Measurements from ENCODE around the gene C1orf159.

Gene C1orf159

DNA sequence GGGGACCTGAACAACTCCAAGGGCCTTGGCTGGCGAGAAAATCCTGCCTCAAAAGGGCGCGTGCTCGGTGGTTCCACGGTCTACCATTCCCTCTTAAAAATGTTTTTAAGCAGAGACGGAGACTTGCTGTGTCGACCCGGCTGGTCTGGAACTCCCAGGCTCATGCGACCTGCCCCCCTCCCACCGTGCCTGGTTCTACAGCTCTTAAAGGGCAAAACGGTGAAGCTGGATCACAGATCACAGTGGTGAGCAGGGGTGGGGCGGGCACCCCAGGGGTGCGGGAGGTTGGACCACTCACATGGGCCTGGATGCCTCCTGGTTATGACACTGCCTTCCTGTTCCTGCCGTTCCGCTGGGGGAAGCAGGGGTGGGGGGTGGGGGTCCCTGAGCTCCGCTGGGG is 4.2 kb upstream of the C1orf159 start:
- Histone ChIP-seq H3K4me3 (no peak overlapping the region), H3K27ac (no peak overlapping the region), H3K9ac (ENCODE audit: insufficient read length) (no peak overlapping the region), H3K36me3 (ENCODE audit: insufficient read depth, low read length) (no peaks in the 10 kb centered on the region), H3K9me3 (ENCODE audit: low read depth, low read length) (no peaks in the 10 kb centered on the region)
- DNase-seq (ENCODE audit: low read depth, low spot score) = no peak
- no peak for TF ChIP-seq FOXP2 (optimal IDR thresholded peaks at IDR 0.05; ENCODE audit: control extremely low read depth, extremely low read length, insufficient read depth)
- no peak for TF ChIP-seq EZH2 (IDR thresholded peaks at IDR 0.05)
- TF ChIP-seq POLR2AphosphoS5 (IDR thresholded peaks at IDR 0.05; ENCODE audit: borderline replicate concordance, low read depth, low read length) = no peak

GRCh38 chr1:1119272-1119890 is 3.5 kb upstream of the C1orf159 start:
- Histone ChIP-seq H3K36me3 (ENCODE audit: insufficient read depth, low read length) (no peaks in the 10 kb centered on the region), H3K9ac (ENCODE audit: insufficient read length) (no peak overlapping the region), H3K4me3 (no peak overlapping the region), H3K27ac (no peak overlapping the region), H3K9me3 (ENCODE audit: low read depth, low read length) (no peaks in the 10 kb centered on the region)
- no peak for DNase-seq (ENCODE audit: low read depth, low spot score)
- TF ChIP-seq EZH2 (IDR thresholded peaks at IDR 0.05) (no peak), FOXP2 (optimal IDR thresholded peaks at IDR 0.05; ENCODE audit: control extremely low read depth, extremely low read length, insufficient read depth) (no peak), POLR2AphosphoS5 (IDR thresholded peaks at IDR 0.05; ENCODE audit: borderline replicate concordance, low read depth, low read length) (no peak)

DNA sequence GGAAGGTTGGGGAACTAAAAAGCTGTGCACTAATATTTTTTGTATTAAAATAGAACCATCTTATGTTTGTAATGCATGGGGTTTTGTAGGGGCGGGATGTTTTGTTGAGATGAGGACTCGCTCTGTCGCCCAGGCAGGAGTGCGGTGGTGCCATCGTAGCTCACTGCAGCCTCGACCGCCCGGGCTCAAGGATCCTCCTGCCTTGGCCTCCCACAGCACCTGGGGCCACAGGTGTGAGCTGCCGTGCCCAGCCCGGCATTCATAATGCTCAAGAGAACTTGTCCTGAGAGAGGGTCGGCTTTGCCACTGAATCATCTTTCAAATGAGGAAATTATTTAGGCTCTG is 3.0 kb upstream of the C1orf159 start:
- H3K9me3 ChIP-seq (ENCODE audit: low read depth, low read length) = no peaks in the 10 kb centered on the region
- no peak for TF ChIP-seq POLR2AphosphoS5 (IDR thresholded peaks at IDR 0.05; ENCODE audit: borderline replicate concordance, low read depth, low read length)
- no peak for DNase-seq (ENCODE audit: low read depth, low spot score)

GRCh38 chr1:1118011-1118875 is 2.4 kb upstream of the C1orf159 start:
- no peak for TF ChIP-seq POLR2AphosphoS5 (IDR thresholded peaks at IDR 0.05; ENCODE audit: borderline replicate concordance, low read depth, low read length)
- TF ChIP-seq EZH2 (IDR thresholded peaks at IDR 0.05) = no peak
- no peak for TF ChIP-seq FOXP2 (optimal IDR thresholded peaks at IDR 0.05; ENCODE audit: control extremely low read depth, extremely low read length, insufficient read depth)
- no peaks in the 10 kb centered on the region for H3K9me3 ChIP-seq (ENCODE audit: low read depth, low read length)
- no peak for DNase-seq (ENCODE audit: low read depth, low spot score)
- H3K4me3 ChIP-seq = no peak overlapping the region
- H3K9ac ChIP-seq (ENCODE audit: insufficient read length) = no peak overlapping the region
- peaks cover 4% of the 10 kb centered on the region for H3K36me3 ChIP-seq (ENCODE audit: insufficient read depth, low read length)
- no peak overlapping the region for H3K27ac ChIP-seq

More for the DNA sequence above, 3.0 kb upstream of the C1orf159 start:
- Histone ChIP-seq H3K36me3 (ENCODE audit: insufficient read depth, low read length) (no peaks in the 10 kb centered on the region), H3K4me3 (no peak overlapping the region), H3K27ac (no peak overlapping the region), H3K9ac (ENCODE audit: insufficient read length) (no peak overlapping the region)

- Histone ChIP-seq H3K4me3 (no peak overlapping the region), H3K9ac (ENCODE audit: insufficient read length) (no peak overlapping the region), H3K27ac (no peak overlapping the region), H3K36me3 (ENCODE audit: insufficient read depth, low read length) (peaks cover 10% of the 10 kb centered on the region), H3K9me3 (ENCODE audit: low read depth, low read length) (no peaks in the 10 kb centered on the region)
- DNase-seq (ENCODE audit: low read depth, low spot score) = no peak
- TF ChIP-seq POLR2AphosphoS5 (IDR thresholded peaks at IDR 0.05; ENCODE audit: borderline replicate concordance, low read depth, low read length) = no peak
- no peak for TF ChIP-seq EZH2 (IDR thresholded peaks at IDR 0.05)
- no peak for TF ChIP-seq FOXP2 (optimal IDR thresholded peaks at IDR 0.05; ENCODE audit: control extremely low read depth, extremely low read length, insufficient read depth)
Observed at GRCh38 chr1:1117469-1117831, 1.6 kb upstream of the C1orf159 start.

GRCh38 chr1:1116701-1117468 is 996 bp upstream of the C1orf159 start:
- H3K4me3 ChIP-seq = peak overlapping the region; percentile 88
- TF ChIP-seq POLR2AphosphoS5 (IDR thresholded peaks at IDR 0.05; ENCODE audit: borderline replicate concordance, low read depth, low read length) (no peak), EZH2 (IDR thresholded peaks at IDR 0.05) (no peak), FOXP2 (optimal IDR thresholded peaks at IDR 0.05; ENCODE audit: control extremely low read depth, extremely low read length, insufficient read depth) (no peak)
- peaks cover 11% of the 10 kb centered on the region for H3K36me3 ChIP-seq (ENCODE audit: insufficient read depth, low read length)
- DNase-seq (ENCODE audit: low read depth, low spot score) = no peak
- no peaks in the 10 kb centered on the region for H3K9me3 ChIP-seq (ENCODE audit: low read depth, low read length)
- H3K27ac ChIP-seq = no peak overlapping the region
- H3K9ac ChIP-seq (ENCODE audit: insufficient read length) = peak overlapping the region; percentile 15

DNA sequence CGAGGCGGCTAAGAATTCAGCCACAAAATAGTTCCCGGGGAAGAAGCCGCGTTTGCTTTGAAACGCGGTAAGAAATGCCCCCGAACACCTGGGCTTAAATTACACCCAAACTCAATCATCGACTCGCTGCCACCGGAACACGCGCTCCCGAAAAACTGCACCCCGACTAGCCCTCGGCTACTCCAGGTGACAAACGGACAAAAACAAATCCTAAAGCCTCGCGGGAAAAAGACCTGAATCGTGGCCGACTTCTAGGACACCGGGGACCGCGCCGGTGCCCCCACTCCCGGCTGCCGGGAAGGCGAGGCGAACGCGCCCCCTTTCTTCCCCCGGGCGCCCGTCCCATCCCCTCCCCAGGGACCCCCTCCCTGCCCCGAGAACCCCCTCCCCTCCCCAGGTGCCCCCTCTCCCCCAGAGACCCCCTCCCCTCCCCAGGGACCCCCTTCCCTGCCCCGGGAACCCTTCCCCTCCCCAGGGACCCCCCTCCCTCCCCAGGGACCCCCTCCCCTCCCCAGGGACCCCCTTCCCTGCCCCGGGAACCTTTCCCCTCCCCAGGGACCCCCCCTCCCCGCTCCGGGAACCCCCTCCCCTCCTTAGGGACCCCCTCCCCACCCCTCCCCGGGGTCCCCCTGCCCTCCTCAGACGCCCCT is 628 bp downstream of the C1orf159 start:
- Histone ChIP-seq H3K9ac (ENCODE audit: insufficient read length) (peak overlapping the region; percentile 80), H3K4me3 (peak overlapping the region; percentile 88), H3K9me3 (ENCODE audit: low read depth, low read length) (no peaks in the 10 kb centered on the region), H3K27ac (no peak overlapping the region), H3K36me3 (ENCODE audit: insufficient read depth, low read length) (peaks cover 11% of the 10 kb centered on the region)
- DNase-seq (ENCODE audit: low read depth, low spot score) = no peak
- TF ChIP-seq POLR2AphosphoS5 (IDR thresholded peaks at IDR 0.05; ENCODE audit: borderline replicate concordance, low read depth, low read length) = no peak
- TF ChIP-seq EZH2 (IDR thresholded peaks at IDR 0.05) = no peak
- TF ChIP-seq FOXP2 (optimal IDR thresholded peaks at IDR 0.05; ENCODE audit: control extremely low read depth, extremely low read length, insufficient read depth) = no peak

- no peak for DNase-seq (ENCODE audit: low read depth, low spot score)
- Histone ChIP-seq H3K9me3 (ENCODE audit: low read depth, low read length) (no peaks in the 10 kb centered on the region), H3K27ac (no peak overlapping the region), H3K4me3 (peak overlapping the region; percentile 74), H3K36me3 (ENCODE audit: insufficient read depth, low read length) (peaks cover 11% of the 10 kb centered on the region), H3K9ac (ENCODE audit: insufficient read length) (no peak overlapping the region)
- TF ChIP-seq EZH2 (IDR thresholded peaks at IDR 0.05) (no peak), POLR2AphosphoS5 (IDR thresholded peaks at IDR 0.05; ENCODE audit: borderline replicate concordance, low read depth, low read length) (no peak), FOXP2 (optimal IDR thresholded peaks at IDR 0.05; ENCODE audit: control extremely low read depth, extremely low read length, insufficient read depth) (no peak)
Observed at GRCh38 chr1:1114431-1114830, 1.5 kb downstream of the C1orf159 start.
